H1 (cell line): ENCODE measurements around the gene PRKD3. TPM values are rescaled to one million over a fixed set of nuclear protein-coding genes. Genes with fewer than 3 reads are reported as not detected.

Experiments used
- CTCF ChIA-PET: fragments of 300-600 bp; sonication (Branson Sonifier 250); formaldehyde crosslinking; loops from one replicate; lab custom pipeline; 2021; ENCODE audit not compliant: partially characterized antibody; lab: Charles Lee
- POLR2A ChIA-PET: fragments of 300-600 bp; sonication (Branson Sonifier 250); formaldehyde crosslinking; loops from one replicate; lab custom pipeline; 2021; ENCODE audit warnings: inconsistent platforms; ENCODE audit not compliant: partially characterized antibody; lab: Charles Lee
- DNase-seq, 2 experiments: peaks; one replicate each; pipeline versions ENCODE4 v3.0.0 to v3.0.0-alpha.2; 2010 to 2022; ENCODE audit warnings: low spot score in 2 of 2, low read depth in 1 of 2, mixed read lengths in 1 of 2
- FAIRE-seq: peaks from 2 replicates; lab custom pipeline; 2011; peaks lifted over from hg19 to GRCh38; lab: Jason Lieb, UNC
- H2AFZ ChIP-seq: 2 replicates; pipeline ENCODE4 v1.8.1; 2012; ENCODE audit warnings: low read length, inconsistent platforms
- H2AK5ac ChIP-seq: 2 replicates; pipeline ENCODE4 v1.6.1; 2013; ENCODE audit warnings: low read depth, low read length
- H2BK120ac ChIP-seq: replicated peaks from 2 replicates; pipeline ENCODE3; 2013; ENCODE audit warnings: low read depth, low read length, inconsistent platforms
- H2BK12ac ChIP-seq: 2 replicates; pipeline ENCODE4 v1.6.1; 2013; ENCODE audit warnings: low read depth, low read length
- H2BK15ac ChIP-seq: 2 replicates; pipeline ENCODE4 v1.6.1; 2013; ENCODE audit warnings: low read length
- H2BK20ac ChIP-seq: 2 replicates; pipeline ENCODE4 v1.6.1; 2013; ENCODE audit warnings: low read length
- H2BK5ac ChIP-seq: 2 replicates; pipeline ENCODE4 v1.6.1; 2013; ENCODE audit warnings: low read depth, low read length
- H3K14ac ChIP-seq: 2 replicates; pipeline ENCODE4 v1.6.1; 2013; ENCODE audit warnings: inconsistent platforms; ENCODE audit not compliant: insufficient read length
- H3K18ac ChIP-seq: 2 replicates; pipeline ENCODE4 v1.6.1; 2013; ENCODE audit warnings: low read length; ENCODE audit errors: extremely low read depth
- H3K23ac ChIP-seq: 2 replicates; pipeline ENCODE4 v1.6.1; 2013; ENCODE audit warnings: inconsistent platforms; ENCODE audit not compliant: insufficient read length
- H3K23me2 ChIP-seq: 2 replicates; pipeline ENCODE4 v1.6.1; 2013; ENCODE audit warnings: low read depth, low read length
- H3K27ac ChIP-seq: 2 replicates; pipeline ENCODE4 v1.6.1; 2011; ENCODE audit warnings: low read depth, low read length, inconsistent platforms
- H3K27me3 ChIP-seq, 4 experiments: replicated peaks in 1 of 4; 1 replicate in 1 of 4; 2 replicates in 3 of 4; pipeline versions ENCODE4 v1.6.1 to v1.8.1; 2011 to 2013; ENCODE audit warnings: low read length in 3 of 4, mild to moderate bottlenecking in 3 of 4, inconsistent platforms in 2 of 4, mixed read lengths in 2 of 4, moderate library complexity in 1 of 4; ENCODE audit not compliant: control insufficient read depth in 3 of 4, insufficient read depth in 3 of 4; ENCODE audit errors: extremely low read depth in 1 of 4
- H3K36me3 ChIP-seq, 4 experiments: 2 replicates each; pipeline versions ENCODE4 v1.6.1 to v1.8.1; 2011 to 2013; ENCODE audit warnings: mild to moderate bottlenecking in 4 of 4, low read length in 3 of 4, moderate library complexity in 2 of 4, control low read depth in 1 of 4, inconsistent platforms in 1 of 4; ENCODE audit not compliant: insufficient read depth in 4 of 4, control insufficient read depth in 2 of 4
- H3K4ac ChIP-seq: replicated peaks from 2 replicates; pipeline ENCODE3; 2013; ENCODE audit warnings: low read length, low read depth, mixed read lengths, inconsistent platforms; ENCODE audit not compliant: insufficient read length
- H3K4me1 ChIP-seq, 4 experiments: replicated peaks in 1 of 4; 1 replicate in 1 of 4; 2 replicates in 3 of 4; pipeline versions ENCODE4 v1.6.1 to v1.8.1; 2011 to 2013; ENCODE audit warnings: low read length in 3 of 4, inconsistent platforms in 2 of 4, mixed read lengths in 1 of 4; ENCODE audit not compliant: insufficient read depth in 4 of 4, control insufficient read depth in 3 of 4
- H3K4me2 ChIP-seq, 2 experiments: 2 replicates each; pipeline versions ENCODE4 v1.6.1 to v1.8.1; 2011 to 2013; ENCODE audit warnings: low read depth in 2 of 2, low read length in 2 of 2, control low read depth in 1 of 2, inconsistent platforms in 1 of 2, mild to moderate bottlenecking in 1 of 2; ENCODE audit not compliant: insufficient read depth in 1 of 2
- H3K4me3 ChIP-seq, 4 experiments: fragments of 200-600, 300-600 bp in 1 of 4; sonication (generic), shearing (Covaris generic), sonication (Bioruptor Twin) in 1 of 4; 2 replicates each; pipeline versions ENCODE4 v1.5.1 to v1.8.1; 2011 to 2016; ENCODE audit warnings: low read length in 4 of 4, low read depth in 3 of 4, control low read depth in 2 of 4, inconsistent platforms in 2 of 4, mild to moderate bottlenecking in 2 of 4, mixed read lengths in 1 of 4, moderate library complexity in 1 of 4; ENCODE audit not compliant: insufficient read depth in 2 of 4; ENCODE audit errors: extremely low read depth in 1 of 4
- H3K56ac ChIP-seq: replicated peaks from 2 replicates; pipeline ENCODE3; 2013; ENCODE audit warnings: low read depth, mild to moderate bottlenecking, mixed read lengths, low read length, inconsistent platforms; ENCODE audit not compliant: insufficient read length
- H3K79me1 ChIP-seq: 2 replicates; pipeline ENCODE4 v1.6.1; 2013; ENCODE audit warnings: low read depth, low read length, control low read depth
- H3K79me2 ChIP-seq, 2 experiments: 2 replicates each; pipeline versions ENCODE4 v1.6.1 to v1.8.1; 2012 to 2013; ENCODE audit warnings: low read length in 2 of 2, mild to moderate bottlenecking in 2 of 2, inconsistent platforms in 1 of 2; ENCODE audit not compliant: insufficient read depth in 2 of 2, control insufficient read depth in 1 of 2
- H3K9ac ChIP-seq, 4 experiments: replicated peaks in 1 of 4; 1 replicate in 1 of 4; 2 replicates in 3 of 4; pipeline versions ENCODE4 v1.6.1 to v1.8.1; 2011 to 2013; ENCODE audit warnings: low read depth in 3 of 4, low read length in 3 of 4, control low read depth in 2 of 4, mild to moderate bottlenecking in 2 of 4, moderate library complexity in 2 of 4, inconsistent platforms in 1 of 4; ENCODE audit errors: extremely low read depth in 1 of 4
- H3K9me3 ChIP-seq, 2 experiments: 2 replicates each; pipeline versions ENCODE4 v1.6.1 to v1.8.1; 2012 to 2013; ENCODE audit warnings: mild to moderate bottlenecking in 2 of 2, moderate library complexity in 2 of 2, control low read depth in 1 of 2, inconsistent platforms in 1 of 2, low read depth in 1 of 2, low read length in 1 of 2, mixed read lengths in 1 of 2; ENCODE audit not compliant: insufficient read depth in 2 of 2
- H4K20me1 ChIP-seq, 2 experiments: replicated peaks in 1 of 2; 2 replicates each; pipeline versions ENCODE3 to v1.8.1; 2011 to 2013; ENCODE audit warnings: inconsistent platforms in 2 of 2, low read length in 2 of 2, mild to moderate bottlenecking in 1 of 2; ENCODE audit not compliant: insufficient read depth in 2 of 2, control insufficient read depth in 1 of 2
- H4K5ac ChIP-seq: 2 replicates; pipeline ENCODE4 v1.6.1; 2013; ENCODE audit warnings: low read length, low read depth, mixed read lengths, inconsistent platforms; ENCODE audit not compliant: insufficient read length
- H4K8ac ChIP-seq: 2 replicates; pipeline ENCODE4 v1.8.0; 2013; ENCODE audit warnings: mild to moderate bottlenecking, moderate library complexity, low read length, inconsistent platforms; ENCODE audit not compliant: insufficient read depth; ENCODE audit errors: extremely low read depth
- H4K91ac ChIP-seq: replicated peaks from 2 replicates; pipeline ENCODE3; 2013; ENCODE audit warnings: low read length, mixed read lengths, inconsistent platforms; ENCODE audit not compliant: insufficient read length
- BRCA1 ChIP-seq: IDR thresholded peaks from 2 replicates; pipeline ENCODE4 v1.6.1; 2012; ENCODE audit warnings: low read depth, low read length, improper control_type of control experiment
- CTBP2 ChIP-seq: IDR thresholded peaks from 2 replicates; pipeline ENCODE4 v1.7.0; 2011; ENCODE audit warnings: borderline replicate concordance, mild to moderate bottlenecking, moderate library complexity, mixed read lengths, low read length; ENCODE audit not compliant: insufficient read depth, insufficient read length
- EGR1 ChIP-seq: IDR thresholded peaks from 2 replicates; pipeline ENCODE4 v1.6.1; 2011; ENCODE audit warnings: low read depth, low read length, borderline replicate concordance
- MAFK ChIP-seq: IDR thresholded peaks from 2 replicates; pipeline ENCODE4 v1.6.1; 2012; ENCODE audit warnings: low read depth, mild to moderate bottlenecking, improper control_type of control experiment, low read length
- NRF1 ChIP-seq: IDR thresholded peaks from 2 replicates; pipeline ENCODE4 v1.6.1; 2011; ENCODE audit warnings: mild to moderate bottlenecking, low read depth, low read length, improper control_type of control experiment
- PHF8 ChIP-seq: fragments of 200-600 bp; sonication (generic); conservative IDR thresholded peaks from 2 replicates; pipeline ENCODE4 v1.7.1; 2012; ENCODE audit warnings: low read depth, mild to moderate bottlenecking, inconsistent platforms, low read length, moderate library complexity
- RAD21 ChIP-seq, 2 experiments: IDR thresholded peaks in 1 of 2; conservative IDR thresholded peaks in 1 of 2; 2 replicates each; pipeline ENCODE4 v1.6.1; 2011; ENCODE audit warnings: low read depth in 2 of 2, low read length in 2 of 2, improper control_type of control experiment in 1 of 2, inconsistent platforms in 1 of 2, mild to moderate bottlenecking in 1 of 2, moderate library complexity in 1 of 2
- SAP30 ChIP-seq: fragments of 300-600 bp; sonication (generic); IDR thresholded peaks from 2 replicates; pipeline ENCODE4 v1.7.1; 2012; ENCODE audit warnings: low read length, moderate library complexity, mild to moderate bottlenecking, inconsistent platforms; ENCODE audit not compliant: insufficient read depth, insufficient replicate concordance
- SP2 ChIP-seq: IDR thresholded peaks from 2 replicates; pipeline ENCODE4 v1.6.1; 2012; ENCODE audit warnings: mild to moderate bottlenecking, low read length, inconsistent platforms
- WGBS, 2 experiments: shearing (Covaris generic) in 1 of 2; methylation state at CpG; one replicate each; pipeline versions ENCODE4 v1.1.6 to v1.1.7; 2013 to 2015; ENCODE audit warnings: low lambda C conversion rate in 2 of 2, mixed read lengths in 2 of 2, inconsistent platforms in 1 of 2, low coverage in 1 of 2, missing lambda C conversion rate in 1 of 2; ENCODE audit not compliant: insufficient replicate concordance in 2 of 2, insufficient coverage in 1 of 2, insufficient read length in 1 of 2; ENCODE audit errors: extremely low coverage in 1 of 2, missing lambda C conversion rate in 1 of 2; 5-methylcytosine and 5-hydroxymethylcytosine counted together
- polyA plus RNA-seq, 7 experiments: library from polyadenylated mRNA; depleted of rRNA in 3 of 7; stranded (reverse) in 5 of 7; unstranded in 2 of 7; fragments of >200 nt in 5 of 7; fragments of 200-250 nt in 2 of 7; gene quantifications; 1 replicate in 5 of 7; 2 replicates in 1 of 7; 4 replicates in 1 of 7; pipeline versions ENCODE4 v1.2.1 to v1.2.3, GENCODE V29; 2011 to 2013; ENCODE audit warnings: missing spikeins in 2 of 7, mixed read lengths in 2 of 7
- total RNA-seq: library from RNA; stranded (reverse); fragmentation: NEBNext Ultra II Directional; extraction: Animal tissue kit (Norgen Biotek cat#: 25700); gene quantifications from 2 replicates; pipeline ENCODE4 v1.2.1, GENCODE V29; 2021
- TF ChIP-seq, protein P1 (sequence below): IDR thresholded peaks from 2 replicates; pipeline ENCODE4 v1.6.1; 2011; ENCODE audit warnings: low read length, improper control_type of control experiment
- TF ChIP-seq, protein P2 (sequence below): IDR thresholded peaks from 2 replicates; pipeline ENCODE4 v1.6.1; 2012; ENCODE audit warnings: inconsistent platforms
- TF ChIP-seq, protein P3 (sequence below): IDR thresholded peaks from 2 replicates; pipeline ENCODE4 v1.6.1; 2012; ENCODE audit warnings: inconsistent platforms

Gene PRKD3
- total and polyA plus RNA-seq, 2 of the 8 experiments (the other 6 are each of a cell fraction or from before 2014, with no cell fraction given) = 12.0 to 63.3 TPM

DNA sequence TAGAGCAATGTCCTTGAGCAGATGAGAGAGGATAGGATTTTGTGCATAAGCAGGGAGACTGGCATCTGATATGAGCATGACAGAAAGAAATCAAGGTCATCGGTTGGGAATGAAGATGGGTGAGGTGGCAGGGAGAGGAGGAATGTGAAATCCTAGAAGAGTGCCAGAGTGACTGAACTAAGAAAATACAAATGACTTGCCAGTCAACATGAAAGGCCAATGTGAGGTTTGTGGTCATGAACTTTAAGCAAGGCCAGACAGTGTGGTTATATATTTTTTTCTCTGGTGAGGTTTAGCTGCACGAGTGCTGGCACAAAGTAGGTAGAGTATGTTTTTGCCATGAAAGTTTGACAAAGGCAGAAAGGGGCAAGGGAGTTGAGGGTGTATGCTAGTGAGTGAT is 41.0 kb upstream of the PRKD3 start:
- H3K27me3 ChIP-seq = no peaks in the 10 kb centered on the region
- H3K56ac ChIP-seq = no peak overlapping the region
- H3K79me2 ChIP-seq = no peaks in the 10 kb centered on the region
- no peak overlapping the region for H4K91ac ChIP-seq
- no peaks in the 10 kb centered on the region for H4K20me1 ChIP-seq
- no peaks in the 10 kb centered on the region for H3K36me3 ChIP-seq
- no peak overlapping the region for H2BK120ac ChIP-seq
- no peak overlapping the region for H2AK5ac ChIP-seq
- H3K18ac ChIP-seq = no peak overlapping the region
- no peak overlapping the region for H2BK15ac ChIP-seq
- WGBS, 2 experiments = 89% methylated on average over 2 of the region's 2 CpGs; no CpG with 5 or more reads in 1 of the 2 experiments
- no peak overlapping the region for H3K4me2 ChIP-seq
- H3K23me2 ChIP-seq = no peaks in the 10 kb centered on the region
- H3K9ac ChIP-seq = no peak overlapping the region
- CTCF ChIA-PET = interaction anchor here (0.6 to 1.3 kb wide), 2 partner anchors 30 to 470 kb away, joined by 3 read pairs; no protein-coding TSS in a partner anchor
- DNase-seq (peak in 1 of 2 experiments; percentile 8), FAIRE-seq (no peak)
- no peaks in the 10 kb centered on the region for H3K4me1 ChIP-seq
- no peak overlapping the region for H2BK12ac ChIP-seq
- H3K79me1 ChIP-seq = no peaks in the 10 kb centered on the region
- H3K14ac ChIP-seq = no peak overlapping the region
- no peak overlapping the region for H4K5ac ChIP-seq
- H3K9me3 ChIP-seq = no peaks in the 10 kb centered on the region
- POLR2A ChIA-PET = no interaction called here
- H2BK20ac ChIP-seq = no peak overlapping the region
- H2AFZ ChIP-seq = no peak overlapping the region
- H3K4me3 ChIP-seq = no peak overlapping the region
- no peak overlapping the region for H3K4ac ChIP-seq
- no peak overlapping the region for H3K27ac ChIP-seq
- no peak overlapping the region for H4K8ac ChIP-seq
- H2BK5ac ChIP-seq = no peak overlapping the region
- no peak overlapping the region for H3K23ac ChIP-seq
- TF ChIP-seq PHF8 (no peak), BRCA1 (no peak), RAD21 (IDR thresholded peaks at IDR 0.05 in 1 of 2, conservative IDR thresholded peaks at IDR 0.05 in 1 of 2; ENCODE audit: low read depth in 2 of 2, low read length in 2 of 2) (no peak), CTBP2 (no peak), SAP30 (no peak), MAFK (no peak), EGR1 (no peak), NRF1 (no peak), SP2 (no peak)
- TF ChIP-seq, protein P1, sequence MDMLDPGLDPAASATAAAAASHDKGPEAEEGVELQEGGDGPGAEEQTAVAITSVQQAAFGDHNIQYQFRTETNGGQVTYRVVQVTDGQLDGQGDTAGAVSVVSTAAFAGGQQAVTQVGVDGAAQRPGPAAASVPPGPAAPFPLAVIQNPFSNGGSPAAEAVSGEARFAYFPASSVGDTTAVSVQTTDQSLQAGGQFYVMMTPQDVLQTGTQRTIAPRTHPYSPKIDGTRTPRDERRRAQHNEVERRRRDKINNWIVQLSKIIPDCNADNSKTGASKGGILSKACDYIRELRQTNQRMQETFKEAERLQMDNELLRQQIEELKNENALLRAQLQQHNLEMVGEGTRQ = no peak
- TF ChIP-seq, protein P2, sequence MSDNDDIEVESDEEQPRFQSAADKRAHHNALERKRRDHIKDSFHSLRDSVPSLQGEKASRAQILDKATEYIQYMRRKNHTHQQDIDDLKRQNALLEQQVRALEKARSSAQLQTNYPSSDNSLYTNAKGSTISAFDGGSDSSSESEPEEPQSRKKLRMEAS = no peak
- TF ChIP-seq, protein P3, sequence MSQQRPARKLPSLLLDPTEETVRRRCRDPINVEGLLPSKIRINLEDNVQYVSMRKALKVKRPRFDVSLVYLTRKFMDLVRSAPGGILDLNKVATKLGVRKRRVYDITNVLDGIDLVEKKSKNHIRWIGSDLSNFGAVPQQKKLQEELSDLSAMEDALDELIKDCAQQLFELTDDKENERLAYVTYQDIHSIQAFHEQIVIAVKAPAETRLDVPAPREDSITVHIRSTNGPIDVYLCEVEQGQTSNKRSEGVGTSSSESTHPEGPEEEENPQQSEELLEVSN = no peak
